Activated CD8-positive, alpha-beta T cell treated with anti-CD3 and anti-CD28 coated beads for 36 hours (primary cell): ENCODE measurements around the gene PNCK. TPM values are rescaled to one million over a fixed set of nuclear protein-coding genes. Genes with fewer than 3 reads are reported as not detected.

Experiments used
- ATAC-seq: fragments of 200-7000 bp; cut with Tn5 transposase; one replicate; pipeline ENCODE4 v1.10.0; 2021; ENCODE audit warnings: mild to moderate bottlenecking, moderate library complexity
- CTCF ChIA-PET: fragments of 350-600 bp; sonication (Branson Sonifier 250); formaldehyde crosslinking; loops from one replicate; lab custom pipeline; 2021; ENCODE audit warnings: antibody characterized with exemption; lab: Charles Lee
- POLR2A ChIA-PET: fragments of 350-600 bp; sonication (Branson Sonifier 250); formaldehyde crosslinking; loops from one replicate; lab custom pipeline; 2021; ENCODE audit warnings: antibody characterized with exemption; lab: Charles Lee
- DNase-seq: peaks from one replicate; pipeline ENCODE4 v3.0.0-alpha.2; 2020
- H3K27ac Mint-ChIP-seq: one replicate; pipeline ENCODE4 v1.8.0; 2021; ENCODE audit warnings: mild to moderate bottlenecking, mixed read lengths
- H3K27me3 Mint-ChIP-seq: one replicate; pipeline ENCODE4 v1.8.0; 2021; ENCODE audit warnings: mixed read lengths
- H3K36me3 Mint-ChIP-seq: one replicate; pipeline ENCODE4 v1.8.0; 2021; ENCODE audit warnings: low read depth, mixed read lengths
- H3K4me1 Mint-ChIP-seq: one replicate; pipeline ENCODE4 v1.8.0; 2021; ENCODE audit warnings: low read depth, mixed read lengths
- H3K4me3 Mint-ChIP-seq: one replicate; pipeline ENCODE4 v1.8.0; 2021; ENCODE audit warnings: mild to moderate bottlenecking, moderate library complexity, mixed read lengths
- H3K9me3 Mint-ChIP-seq: one replicate; pipeline ENCODE4 v1.8.0; 2021; ENCODE audit warnings: mixed read lengths
- intact Hi-C: fragments of 100-400 bp; cut with micrococcal nuclease; formaldehyde crosslinking; loops from one replicate; pipeline ENCODE4 v1.10.0; 2022
- total RNA-seq, 2 experiments: library from RNA; stranded (reverse); gene quantifications; one replicate each; pipeline ENCODE4 v1.2.3, GENCODE V29; 2021
- TF ChIP-seq, protein P1 (sequence below): fragments of 200-600 bp; IDR thresholded peaks from one replicate; pipeline ENCODE4 v1.8.0; 2022; ENCODE audit warnings: antibody characterized with exemption, mild to moderate bottlenecking

PNCK gene
- total RNA-seq, 2 experiments from 2014 or later: 0.70 to 1.1 TPM

DNA sequence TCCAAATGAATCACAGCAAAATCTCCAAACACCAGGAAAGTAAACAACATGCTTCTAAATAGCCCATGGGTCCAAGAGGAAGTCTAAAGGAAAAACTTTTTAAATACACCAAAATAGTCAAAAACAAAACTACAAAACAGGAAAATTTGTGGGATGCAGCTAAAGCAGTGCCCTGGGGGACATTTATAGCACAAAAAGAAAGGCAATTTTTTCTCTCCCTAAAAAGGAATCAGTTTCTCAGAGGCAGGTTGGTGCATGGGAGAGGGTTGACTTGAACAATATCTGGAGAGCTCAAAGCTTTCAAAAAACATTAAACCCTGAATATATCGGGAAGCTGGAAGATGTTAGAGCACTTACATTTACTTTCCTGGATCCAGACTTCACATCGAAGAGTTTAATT, 42.3 kb downstream of the PNCK start:
- Mint-ChIP-seq H3K4me3 (no peak overlapping the region), H3K9me3 (peaks cover 4% of the 10 kb centered on the region), H3K27me3 (no peaks in the 10 kb centered on the region), H3K4me1 (no peaks in the 10 kb centered on the region), H3K27ac (no peak overlapping the region), H3K36me3 (no peaks in the 10 kb centered on the region)
- intact Hi-C loops: no loop called here
- ATAC-seq (no peak), DNase-seq (no peak)
- ChIA-PET CTCF (interaction anchor here (1.0 to 2.0 kb wide), 3 partner anchors 10 to 91 kb away, joined by 3 to 7 read pairs (median 5); no protein-coding TSS in a partner anchor), POLR2A (no interaction called here)
- TF ChIP-seq, protein P1, sequence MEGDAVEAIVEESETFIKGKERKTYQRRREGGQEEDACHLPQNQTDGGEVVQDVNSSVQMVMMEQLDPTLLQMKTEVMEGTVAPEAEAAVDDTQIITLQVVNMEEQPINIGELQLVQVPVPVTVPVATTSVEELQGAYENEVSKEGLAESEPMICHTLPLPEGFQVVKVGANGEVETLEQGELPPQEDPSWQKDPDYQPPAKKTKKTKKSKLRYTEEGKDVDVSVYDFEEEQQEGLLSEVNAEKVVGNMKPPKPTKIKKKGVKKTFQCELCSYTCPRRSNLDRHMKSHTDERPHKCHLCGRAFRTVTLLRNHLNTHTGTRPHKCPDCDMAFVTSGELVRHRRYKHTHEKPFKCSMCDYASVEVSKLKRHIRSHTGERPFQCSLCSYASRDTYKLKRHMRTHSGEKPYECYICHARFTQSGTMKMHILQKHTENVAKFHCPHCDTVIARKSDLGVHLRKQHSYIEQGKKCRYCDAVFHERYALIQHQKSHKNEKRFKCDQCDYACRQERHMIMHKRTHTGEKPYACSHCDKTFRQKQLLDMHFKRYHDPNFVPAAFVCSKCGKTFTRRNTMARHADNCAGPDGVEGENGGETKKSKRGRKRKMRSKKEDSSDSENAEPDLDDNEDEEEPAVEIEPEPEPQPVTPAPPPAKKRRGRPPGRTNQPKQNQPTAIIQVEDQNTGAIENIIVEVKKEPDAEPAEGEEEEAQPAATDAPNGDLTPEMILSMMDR: no peak

GRCh38 chrX:153628665-153629064, 44.9 kb downstream of the PNCK start:
- POLR2A ChIA-PET: no interaction called here
- Mint-ChIP-seq H3K27me3 (no peaks in the 10 kb centered on the region), H3K27ac (no peak overlapping the region), H3K36me3 (no peaks in the 10 kb centered on the region), H3K4me3 (no peak overlapping the region), H3K4me1 (no peaks in the 10 kb centered on the region), H3K9me3 (peaks cover 4% of the 10 kb centered on the region)
- DNase-seq: no peak
- CTCF ChIA-PET: no interaction called here
- TF ChIP-seq, protein P1: no peak
- no peak for ATAC-seq
- intact Hi-C loops: no loop called here

DNA sequence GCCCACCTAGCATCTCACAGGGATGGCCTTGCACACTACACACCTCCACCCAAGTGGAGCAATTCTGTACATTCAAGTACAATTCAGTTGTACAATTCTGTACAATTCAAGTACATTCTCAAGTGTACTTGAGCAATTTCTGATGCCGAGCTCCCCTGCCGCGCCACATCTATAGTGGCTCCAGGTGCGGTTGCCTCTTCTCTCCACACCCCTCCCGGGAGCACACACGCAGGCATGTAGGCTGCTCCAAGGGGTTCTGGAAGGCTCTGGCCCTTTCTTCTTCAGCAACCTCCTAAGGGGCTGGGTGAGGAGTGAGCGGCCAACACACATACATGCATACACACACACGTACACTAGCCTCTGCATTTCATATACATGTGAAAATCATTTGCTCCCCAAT, 45.5 kb downstream of the PNCK start:
- ATAC-seq: no peak
- intact Hi-C loops: no loop called here

DNA sequence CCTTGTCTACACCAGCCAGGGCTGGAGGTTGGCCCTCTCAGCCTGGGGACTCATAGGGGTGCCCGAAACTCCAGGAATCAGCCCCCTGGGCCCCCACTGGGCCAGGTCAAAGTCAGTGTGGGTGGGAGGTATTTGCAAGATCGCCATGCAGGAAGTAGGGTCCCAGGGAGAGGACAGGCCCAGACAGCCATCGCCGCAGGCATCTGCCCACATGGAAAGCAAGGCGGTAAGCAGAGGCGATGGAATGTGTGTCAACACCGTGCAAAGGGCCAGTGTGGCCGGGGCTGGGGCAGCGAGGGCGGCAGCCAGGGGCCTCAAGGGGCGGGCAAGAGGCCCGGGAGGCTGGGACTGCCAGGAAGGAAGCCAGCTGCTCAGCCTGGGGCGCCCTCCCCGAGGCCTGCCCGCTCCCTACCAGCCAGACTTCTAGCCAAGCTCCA, 45.9 kb downstream of the PNCK start:
- TF ChIP-seq, protein P1: no peak
- intact Hi-C loops: no loop called here
- POLR2A ChIA-PET: no interaction called here
- Mint-ChIP-seq H3K9me3 (peaks cover 4% of the 10 kb centered on the region), H3K27ac (no peak overlapping the region), H3K4me1 (no peaks in the 10 kb centered on the region), H3K4me3 (no peak overlapping the region), H3K27me3 (no peaks in the 10 kb centered on the region), H3K36me3 (no peaks in the 10 kb centered on the region)
- DNase-seq (no peak), ATAC-seq (no peak)
- CTCF ChIA-PET: no interaction called here

More for the DNA sequence above, 45.5 kb downstream of the PNCK start:
- Mint-ChIP-seq H3K36me3 (no peaks in the 10 kb centered on the region), H3K4me1 (no peaks in the 10 kb centered on the region), H3K27ac (no peak overlapping the region), H3K4me3 (no peak overlapping the region), H3K27me3 (no peaks in the 10 kb centered on the region), H3K9me3 (peaks cover 4% of the 10 kb centered on the region)
- ChIA-PET POLR2A (no interaction called here), CTCF (no interaction called here)
- no peak for DNase-seq
- TF ChIP-seq, protein P1: no peak

GRCh38 chrX:153626863-153627674, 46.5 kb downstream of the PNCK start:
- TF ChIP-seq, protein P1: no peak
- no peak for ATAC-seq
- intact Hi-C loops: no loop called here
- no peak overlapping the region for H3K27ac Mint-ChIP-seq
- no peak for DNase-seq
- H3K27me3 Mint-ChIP-seq: no peaks in the 10 kb centered on the region
- ChIA-PET POLR2A (no interaction called here), CTCF (no interaction called here)
- H3K36me3 Mint-ChIP-seq: no peaks in the 10 kb centered on the region
- no peak overlapping the region for H3K4me3 Mint-ChIP-seq
- no peaks in the 10 kb centered on the region for H3K4me1 Mint-ChIP-seq
- H3K9me3 Mint-ChIP-seq: peaks cover 4% of the 10 kb centered on the region
